Nucleus accumbens (tissue), 56 donors: ENCODE measurements around the gene TVP23A.
"Not testable (repeated sequence)": the region's sequence is repeated elsewhere in the genome, so short reads cannot be mapped to it uniquely, and the experiment has no call there.

Experiments used
- DNase-seq, 56 donors: peaks; one replicate each; lab custom pipeline; 2025; lab: John Stamatoyannopoulos, UW

The TVP23A gene

DNA sequence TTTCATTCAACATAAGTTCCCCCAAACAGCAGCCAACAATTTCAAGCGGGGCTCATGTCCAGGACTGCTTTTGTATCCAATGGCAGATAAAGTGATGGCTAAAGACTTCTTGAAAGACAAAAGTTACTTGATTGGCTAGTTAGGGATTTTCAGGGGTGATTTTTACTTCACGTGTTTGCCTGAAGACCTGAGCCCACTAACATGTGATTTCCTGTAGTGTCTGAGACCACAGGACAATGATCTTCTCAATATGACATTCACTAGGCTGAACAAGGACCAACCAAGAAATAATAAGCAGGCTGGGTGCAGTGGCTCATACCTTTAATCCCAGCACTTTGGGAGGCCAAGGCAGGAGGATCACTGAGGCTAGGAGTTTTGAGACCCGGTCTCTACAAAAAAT is 10.4 kb downstream of the TVP23A start:
- DNase-seq, result no peak

DNA sequence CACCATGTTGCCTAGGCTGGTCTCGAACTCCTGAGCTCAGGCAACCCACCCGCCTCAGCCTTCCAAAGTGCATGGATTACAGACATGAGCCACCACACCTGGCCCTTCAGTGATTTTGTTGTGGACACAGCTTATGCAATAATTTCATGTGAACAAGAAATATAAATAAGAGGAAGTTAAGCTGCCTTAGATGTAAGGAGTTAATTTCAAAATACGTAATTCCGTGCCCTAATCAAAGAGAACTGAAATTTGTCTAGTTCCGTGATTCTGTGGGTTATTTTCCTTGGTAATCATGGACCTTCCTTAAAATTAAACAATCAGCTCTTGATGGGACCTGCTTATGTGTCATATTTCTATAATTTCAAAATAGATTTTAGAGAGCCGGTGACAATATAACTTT is 11.9 kb downstream of the TVP23A start:
- no peak for DNase-seq

DNA sequence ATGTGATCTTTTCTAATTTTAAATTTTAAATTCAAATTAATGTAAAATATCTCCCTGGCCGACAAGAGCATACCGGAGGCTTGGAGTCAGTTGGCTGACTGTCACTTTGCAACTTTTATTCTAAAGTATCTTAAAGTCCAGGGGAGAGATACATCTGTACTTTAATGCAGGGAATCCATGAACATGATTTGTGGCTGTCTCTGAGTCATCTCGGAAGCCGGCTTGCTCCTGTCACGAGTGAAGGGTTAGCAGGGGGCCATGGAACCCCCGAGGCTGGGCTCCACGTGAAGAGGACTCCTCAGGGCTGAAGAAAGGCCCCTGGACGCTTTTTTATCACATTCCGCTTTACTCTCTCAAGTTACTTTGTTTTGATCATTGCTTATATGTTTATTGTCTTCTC is 13.3 kb downstream of the TVP23A start:
- DNase-seq, result no peak

DNA sequence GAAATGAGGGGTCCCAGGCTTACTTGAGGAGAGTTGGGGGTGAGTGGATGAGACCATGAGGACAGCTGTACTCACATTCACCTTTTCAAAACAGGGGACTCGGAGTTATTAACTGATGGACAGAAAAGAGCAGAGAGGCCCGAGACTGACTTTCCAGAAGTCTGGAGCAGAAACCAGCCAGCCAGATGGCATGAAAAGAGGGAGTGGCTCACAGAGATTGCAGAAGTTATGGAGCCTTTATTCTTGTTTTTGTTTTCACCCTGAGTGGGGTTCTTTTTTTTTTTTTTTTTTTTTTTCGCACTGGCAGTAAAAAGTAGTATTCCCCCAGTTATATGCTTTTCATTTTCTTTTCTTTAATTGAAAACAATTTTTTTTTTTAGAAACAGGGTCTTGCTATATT is 18.9 kb downstream of the TVP23A start:
- DNase-seq, result no peak

DNA sequence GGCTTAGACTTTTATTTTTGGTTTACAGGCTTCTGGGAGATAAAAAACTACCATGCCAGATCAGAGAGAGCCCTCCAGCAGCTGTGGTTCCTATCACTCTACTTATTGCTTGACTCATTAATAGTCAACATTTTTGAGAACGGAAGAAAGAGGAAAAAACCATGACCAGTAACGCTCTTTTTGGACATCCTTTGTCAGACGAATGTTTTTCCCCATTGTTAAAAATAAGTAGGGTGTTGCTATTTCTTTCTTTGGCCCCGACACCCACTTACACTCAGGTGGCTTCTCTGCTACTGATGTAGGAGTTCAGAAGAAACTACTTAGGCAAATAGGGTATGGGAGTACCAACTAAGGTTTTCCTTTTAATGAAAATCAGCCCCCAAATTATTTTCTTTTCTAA is 27.5 kb downstream of the TVP23A start:
- DNase-seq, result no peak

DNA sequence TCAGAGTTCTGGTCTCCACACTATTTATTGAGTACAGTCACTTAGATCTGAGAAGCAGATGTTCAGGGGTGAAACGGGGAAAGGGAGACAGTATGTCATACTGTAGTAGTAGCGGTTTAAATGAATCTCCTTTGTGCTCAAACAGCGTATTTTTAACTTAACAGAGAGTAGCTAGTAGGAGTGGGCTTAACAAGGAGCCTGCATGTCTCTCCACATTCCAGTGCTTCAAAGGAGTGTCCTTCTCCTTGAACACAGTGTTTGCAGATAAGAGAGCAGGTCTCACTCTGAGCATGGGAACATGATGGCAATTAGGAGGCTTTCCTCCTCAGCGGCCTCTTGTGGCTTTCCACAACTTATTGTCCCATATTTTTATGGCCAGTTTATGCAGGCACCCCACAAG is 30.0 kb downstream of the TVP23A start:
- DNase-seq, result not testable (repeated sequence)

DNA sequence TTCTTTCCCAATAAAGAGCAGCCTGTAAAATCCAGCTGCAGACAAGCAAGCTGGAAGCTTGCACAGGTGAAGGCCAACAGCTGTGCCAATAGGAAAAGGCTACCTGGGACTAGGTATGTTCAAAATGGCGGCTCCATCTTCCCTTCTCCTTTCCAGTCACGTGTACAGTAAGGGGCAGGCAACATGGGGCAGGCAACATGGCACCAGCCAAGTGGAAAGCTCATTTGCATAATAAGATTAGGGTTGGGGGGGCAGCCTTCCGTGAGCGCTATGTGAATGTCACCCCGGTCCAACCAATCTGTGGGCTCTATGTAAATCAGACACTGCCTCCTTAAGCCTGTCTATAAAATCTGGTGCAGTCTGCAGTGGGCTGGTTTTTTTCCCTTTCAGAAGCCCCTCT is 31.3 kb downstream of the TVP23A start:
- DNase-seq, result no peak

DNA sequence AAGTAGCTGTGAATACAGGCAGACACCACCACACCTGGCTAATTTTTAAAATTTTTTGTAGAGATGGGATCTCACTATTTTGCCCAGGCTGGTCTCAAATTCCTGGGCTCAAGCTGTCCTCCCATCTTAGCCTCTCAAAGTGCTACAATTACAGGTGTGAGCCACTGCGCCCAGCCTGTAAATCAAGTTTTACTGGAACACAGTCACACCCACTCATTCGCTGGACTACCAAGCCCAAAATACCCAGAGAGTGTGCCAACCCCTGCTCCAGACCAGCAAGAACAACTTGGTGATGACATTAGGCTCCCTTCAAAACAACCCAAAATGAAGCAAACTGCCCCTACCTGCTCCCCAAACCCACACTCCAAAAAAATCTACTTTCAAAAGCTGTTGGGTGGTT is 36.0 kb downstream of the TVP23A start:
- DNase-seq, result no peak

DNA sequence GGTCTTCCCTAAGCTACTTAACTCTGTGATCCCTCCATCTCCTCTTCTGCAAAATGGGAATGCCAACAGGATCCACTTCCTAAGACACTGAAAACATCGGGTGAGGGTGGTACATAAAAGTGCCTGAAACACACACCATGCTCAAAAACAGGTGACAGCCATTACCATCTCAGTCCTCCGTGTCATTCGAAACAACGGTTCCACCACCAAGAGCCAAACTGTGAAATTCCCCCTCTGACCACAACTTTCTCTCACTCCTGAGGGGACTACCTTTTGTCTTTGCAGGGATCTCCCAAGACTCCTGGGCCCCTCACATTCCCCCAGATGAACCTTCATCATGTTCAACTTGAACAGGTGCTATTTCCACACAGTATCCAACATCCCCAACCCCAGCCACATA is 38.0 kb downstream of the TVP23A start:
- no peak for DNase-seq

DNA sequence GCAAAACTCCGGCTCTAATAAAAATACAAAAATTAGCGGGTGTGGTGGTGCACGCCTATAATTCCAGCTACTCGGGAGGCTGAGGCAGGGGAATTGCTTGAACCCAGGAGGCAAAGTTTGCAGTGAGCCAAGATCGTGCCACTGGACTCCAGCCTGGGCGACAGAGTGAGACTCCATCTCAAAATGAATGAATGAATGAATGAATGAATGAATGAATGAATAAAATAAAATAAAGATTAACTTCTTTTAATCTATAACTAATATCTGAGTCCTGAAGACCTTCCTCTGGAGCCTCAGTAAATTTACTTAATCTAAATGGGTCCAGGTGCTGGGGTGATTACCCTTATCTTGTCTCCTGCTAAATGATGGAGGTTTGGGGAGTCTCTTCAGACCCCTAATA is 38.7 kb downstream of the TVP23A start:
- not testable (repeated sequence) for DNase-seq

DNA sequence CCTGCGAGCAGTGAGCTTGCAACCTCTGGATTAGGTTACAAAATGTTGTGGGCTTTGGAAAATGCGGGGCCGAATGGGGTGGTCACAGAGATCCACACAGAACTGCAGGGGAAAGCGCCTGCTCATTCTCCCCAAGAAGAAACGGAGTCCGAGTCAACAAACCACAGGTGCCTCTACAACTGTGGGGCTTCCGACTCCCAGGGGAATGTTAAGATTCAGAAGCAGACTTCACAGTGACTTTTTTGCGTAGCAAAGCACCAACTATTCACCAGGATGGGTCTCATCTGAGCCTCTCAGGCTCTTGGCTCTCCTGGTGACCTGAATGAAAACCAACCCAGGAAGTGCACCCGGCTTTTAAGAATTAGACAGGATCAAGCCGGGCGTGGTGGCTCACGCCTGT is 41.2 kb downstream of the TVP23A start:
- DNase-seq, result no peak

DNA sequence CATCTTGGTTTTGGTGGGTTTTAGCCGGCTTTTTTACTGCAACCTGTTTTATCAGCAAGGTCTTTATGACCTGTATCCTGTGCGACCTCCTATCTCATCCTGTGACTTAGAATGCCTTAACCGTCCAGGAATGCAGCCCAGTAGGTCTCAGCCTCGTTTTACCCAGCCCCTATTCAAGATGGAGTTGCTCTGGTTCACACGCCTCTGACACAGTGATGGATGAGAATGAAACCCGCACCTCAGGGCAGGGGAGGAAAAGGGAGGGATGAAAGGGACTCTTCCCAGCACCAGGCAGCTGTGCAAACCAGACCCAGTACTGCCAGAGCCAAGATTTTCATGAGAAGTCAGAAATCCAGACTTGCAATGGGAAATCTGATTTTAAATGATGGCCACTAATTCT is 41.7 kb downstream of the TVP23A start:
- DNase-seq, result not testable (repeated sequence)

DNA sequence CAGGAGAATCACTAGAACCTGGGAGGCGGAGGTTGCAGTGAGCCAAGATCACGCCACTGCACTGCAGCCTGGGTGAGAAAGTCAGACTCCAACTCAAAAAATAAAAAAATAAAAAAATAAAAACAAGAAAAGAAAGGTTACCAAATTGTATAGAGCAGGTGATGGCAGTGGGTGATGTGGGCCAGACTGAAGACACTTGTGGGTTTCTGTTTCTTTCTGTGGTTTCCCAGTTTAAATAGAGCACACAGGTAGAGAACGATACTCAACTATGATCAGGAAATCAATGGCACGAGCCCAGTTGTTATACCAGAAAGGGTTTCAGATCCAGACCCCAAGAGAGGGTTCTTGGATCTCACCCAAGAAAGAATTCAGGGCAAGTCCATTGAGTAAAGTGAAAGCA is 42.3 kb downstream of the TVP23A start:
- DNase-seq, result no peak

DNA sequence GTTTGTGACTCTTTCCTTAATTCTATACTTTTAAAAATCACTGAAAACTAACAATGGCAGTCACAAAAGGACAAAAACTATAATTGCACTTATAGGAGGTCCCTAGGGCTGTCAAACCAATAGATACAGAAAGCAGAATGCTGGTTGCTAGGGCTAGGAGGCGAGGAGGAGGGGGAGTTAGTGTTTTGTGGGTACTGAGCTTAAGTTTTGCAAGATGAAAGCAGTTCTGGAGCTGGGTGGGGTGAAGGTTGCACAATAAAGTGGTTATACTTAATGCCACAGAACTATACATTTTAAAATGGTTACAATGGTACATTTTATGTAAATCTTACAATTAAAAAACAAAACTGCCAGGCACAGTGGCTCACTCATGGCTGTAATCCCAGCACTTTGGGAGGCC is 47.7 kb downstream of the TVP23A start:
- DNase-seq, result no peak

DNA sequence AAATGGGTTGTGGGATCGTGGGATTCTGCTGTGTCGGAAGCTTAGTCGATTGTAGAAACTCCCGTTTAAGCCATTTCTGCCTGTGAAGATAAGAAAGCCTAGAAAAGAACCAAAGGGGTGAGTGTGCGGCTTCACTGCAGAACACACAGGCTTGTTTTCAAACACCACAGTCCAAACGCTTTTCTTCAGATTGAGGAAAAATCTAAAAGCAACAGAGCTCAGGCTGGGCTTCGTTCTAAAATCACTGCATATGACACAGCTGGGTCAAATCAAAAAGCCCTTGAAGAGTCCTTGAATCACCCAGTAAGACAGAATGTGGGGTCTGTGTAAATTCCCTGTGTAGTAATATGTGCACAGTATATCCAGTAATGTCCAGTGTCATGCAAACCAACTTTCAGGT is 49.2 kb downstream of the TVP23A start:
- DNase-seq, result no peak

DNA sequence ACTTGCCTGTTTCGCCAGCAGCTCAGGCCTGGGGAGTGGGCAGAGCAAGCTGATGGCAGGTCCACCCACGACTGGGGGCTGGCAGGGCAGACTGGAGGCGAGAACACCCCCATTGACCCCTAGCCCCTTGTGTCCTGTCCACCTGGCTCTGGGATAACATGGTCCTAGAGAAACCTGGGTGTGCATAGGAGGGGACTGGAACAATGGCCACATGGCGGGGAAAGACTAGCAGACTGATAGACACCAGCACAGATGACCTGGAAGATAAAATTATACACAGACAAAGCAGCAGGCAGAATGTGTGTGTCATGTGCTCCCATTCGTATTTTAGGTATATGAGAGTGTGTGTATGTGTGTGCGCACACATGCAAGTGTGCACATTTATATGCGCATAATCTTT is 51.5 kb downstream of the TVP23A start:
- no peak for DNase-seq

DNA sequence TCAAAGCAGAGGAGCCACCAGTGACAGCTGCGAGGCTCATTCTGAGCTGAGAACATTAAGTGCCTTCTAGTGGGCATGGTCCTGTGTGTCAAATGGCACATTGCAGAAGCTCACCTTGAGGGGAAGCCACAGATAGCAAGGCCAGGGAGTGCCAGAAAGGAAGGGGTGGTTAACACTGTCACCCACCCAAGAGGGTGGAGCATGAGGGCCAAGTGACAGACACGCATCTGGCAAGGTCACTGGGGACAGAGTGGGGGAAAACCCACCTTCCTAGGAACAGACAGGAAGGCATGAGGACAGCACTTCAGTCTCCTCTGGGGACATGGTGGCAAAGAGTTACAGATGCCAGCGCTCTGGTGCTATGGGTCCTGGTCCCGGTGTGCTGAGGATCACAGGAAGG is 52.8 kb downstream of the TVP23A start:
- DNase-seq, result no peak

DNA sequence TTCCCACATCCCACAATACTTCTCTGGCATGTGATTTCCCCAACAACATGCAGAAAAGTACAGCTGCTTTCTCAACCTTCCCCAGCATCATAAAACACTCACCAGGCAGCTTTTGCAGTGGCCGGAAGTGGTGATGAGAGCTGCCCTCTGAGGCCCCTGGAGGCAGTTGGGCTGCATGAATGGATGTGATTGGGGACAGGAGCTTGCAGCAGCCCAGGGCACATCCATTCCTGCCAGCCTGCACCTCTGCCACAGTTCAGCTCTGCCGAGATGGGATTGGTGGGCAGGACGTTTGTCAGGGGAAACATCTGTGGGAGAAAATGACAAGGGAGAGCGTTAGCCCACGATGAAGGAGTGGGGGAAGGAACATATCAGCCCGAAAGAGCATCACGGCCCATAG is 55.1 kb downstream of the TVP23A start:
- no peak for DNase-seq

DNA sequence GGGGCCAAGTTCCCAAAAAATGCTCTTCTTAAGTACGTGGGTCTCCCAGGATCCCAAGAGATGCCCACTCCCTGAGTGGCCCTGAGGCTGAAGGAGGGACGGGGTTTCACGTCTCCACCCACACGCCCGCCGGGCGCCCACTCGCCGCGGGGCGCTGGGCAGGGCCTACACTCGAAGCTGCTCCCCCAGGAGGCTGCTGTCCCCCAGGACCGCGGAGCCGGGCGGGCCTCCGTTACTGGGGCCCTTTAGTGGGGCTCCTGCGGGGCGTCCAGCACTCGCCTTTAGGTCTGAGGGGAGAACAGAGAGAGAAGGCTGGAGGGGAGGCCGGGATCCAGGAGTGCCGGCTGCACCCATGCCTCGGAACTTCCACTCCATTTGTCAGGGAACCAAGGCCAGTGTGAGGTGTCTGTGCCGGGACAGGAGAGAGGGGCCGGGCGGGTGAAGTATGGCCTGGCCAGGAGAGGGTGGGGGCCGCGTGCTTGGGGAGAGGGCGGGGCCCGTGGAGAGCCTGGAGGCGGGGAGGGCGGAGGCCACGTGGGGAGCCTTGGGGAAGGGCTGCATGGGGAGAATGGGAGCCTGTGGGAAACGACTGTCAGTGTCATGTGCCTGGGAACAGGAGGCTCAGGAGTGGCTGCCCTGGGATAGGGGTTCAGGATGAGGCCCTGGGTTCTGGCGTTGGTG is 56.1 kb downstream of the TVP23A start:
- DNase-seq, result no peak

DNA sequence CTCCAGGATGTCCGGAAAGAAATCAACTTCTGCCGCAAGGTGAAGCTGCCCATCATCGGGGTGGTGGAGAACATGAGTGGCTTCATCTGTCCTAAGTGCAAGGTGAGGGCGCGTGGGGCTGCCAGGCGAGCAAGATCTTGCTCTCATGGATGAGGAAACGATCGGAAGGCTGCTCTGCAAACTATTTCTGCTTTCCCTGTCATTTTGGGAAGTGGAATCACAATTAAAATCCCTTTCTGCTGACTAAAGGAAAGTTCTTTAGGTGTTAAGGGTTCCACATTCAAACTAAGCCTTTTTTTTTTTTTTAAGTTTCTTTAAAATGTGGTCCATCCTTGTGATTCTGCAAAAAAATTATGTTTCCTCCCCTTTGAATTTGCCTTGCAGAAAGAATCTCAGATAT is 57.2 kb downstream of the TVP23A start:
- peak in 1 of 56 donors; percentile 40 for DNase-seq

DNA sequence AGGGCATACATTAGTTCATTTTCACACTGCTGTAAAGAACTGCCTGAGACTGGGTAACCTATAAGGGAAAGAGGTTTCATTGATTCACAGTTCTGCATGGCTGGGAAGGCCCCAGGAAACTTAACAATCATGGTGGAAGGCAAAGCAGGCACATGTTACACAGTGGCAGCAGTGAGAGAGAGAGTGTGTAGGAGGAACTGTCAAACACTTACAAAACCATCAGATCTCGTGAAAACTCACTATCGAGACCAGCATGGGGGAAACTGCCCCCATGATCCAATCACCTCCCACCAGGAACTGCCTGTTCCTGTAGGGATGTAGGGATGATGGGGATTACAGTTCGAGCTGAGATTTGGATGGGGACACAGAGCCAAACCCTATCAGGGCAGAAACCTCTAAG is 57.7 kb downstream of the TVP23A start:
- DNase-seq, result peak in 7 of 56 donors; percentile 7 to 40 (median 21)

DNA sequence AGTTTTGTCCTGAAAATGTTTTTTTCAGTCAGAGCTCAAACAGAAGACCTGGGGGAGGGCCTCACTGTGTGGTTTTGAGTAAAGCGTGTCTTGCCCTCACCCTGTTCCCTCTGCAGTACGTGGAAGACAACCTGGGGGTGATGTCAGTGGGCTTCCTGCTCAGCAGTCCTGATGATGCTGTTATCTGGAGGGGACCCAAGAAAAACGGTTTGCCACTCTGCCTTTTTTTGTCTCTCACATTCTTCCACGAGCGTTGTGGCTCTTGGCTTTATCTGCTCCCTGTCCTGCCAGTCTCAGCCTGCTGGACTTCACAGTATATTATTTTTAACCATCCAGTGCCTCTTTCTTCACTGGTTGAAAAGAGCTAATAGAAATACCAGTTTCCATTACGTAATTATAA is 62.0 kb downstream of the TVP23A start:
- DNase-seq, result no peak

DNA sequence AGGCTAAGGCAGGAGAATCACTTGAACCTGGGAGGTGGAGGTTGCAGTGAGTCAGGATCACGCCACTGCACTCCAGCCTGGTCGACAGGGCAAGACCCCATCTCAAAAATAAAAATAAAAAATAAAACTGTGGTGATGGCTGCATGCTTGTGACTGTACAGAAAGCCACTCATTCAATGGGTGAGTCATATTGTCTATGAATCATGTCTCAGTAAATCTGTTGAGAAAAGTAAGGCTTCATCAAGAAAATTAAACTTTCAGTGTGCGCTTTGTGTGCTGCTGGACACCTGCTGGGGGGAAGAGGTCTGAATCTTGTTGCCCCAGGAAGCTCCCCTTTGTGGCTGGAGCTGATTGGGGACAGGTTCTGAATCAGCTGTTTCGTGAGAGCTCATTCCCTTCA is 63.7 kb downstream of the TVP23A start:
- no peak for DNase-seq
